Measurements from ENCODE around the gene UPF3A. TPM values are rescaled to one million over a fixed set of nuclear protein-coding genes. Genes with fewer than 3 reads are reported as not detected.

UPF3A gene
- total and polyA plus RNA-seq, 8 donors, result 32.3 to 193 (median 154) TPM

- intact Hi-C loops (cut with DNase I), result no loop called here
- TF ChIP-seq CTCF (IDR thresholded peaks at IDR 0.05), result no peak
- peaks cover 0 to 15% of the 10 kb centered on the region in 2 donors for H3K36me3 ChIP-seq
- H3K4me1 ChIP-seq, result peaks cover 0 to 10% of the 10 kb centered on the region in 2 donors
- no peak overlapping the region for H3K4me3 ChIP-seq
- H3K27ac ChIP-seq, result no peak overlapping the region
- no peak for ATAC-seq
- no peaks in the 10 kb centered on the region for H3K27me3 ChIP-seq
- no peaks in the 10 kb centered on the region for H3K9me3 ChIP-seq
- no peak for DNase-seq
These were observed 28.5 kb downstream of the UPF3A start for GRCh38 chr13:114309806-114310410.

GRCh38 chr13:114310956-114311355, 29.6 kb downstream of the UPF3A start:
- Histone ChIP-seq H3K4me3 (no peak overlapping the region), H3K4me1 (peaks cover 6 to 21% of the 10 kb centered on the region in 2 donors), H3K27ac (no peak overlapping the region), H3K36me3 (peaks cover 0 to 11% of the 10 kb centered on the region in 2 donors), H3K9me3 (no peaks in the 10 kb centered on the region), H3K27me3 (no peaks in the 10 kb centered on the region)
- no peak for ATAC-seq
- no peak for DNase-seq
- intact Hi-C loops (cut with DNase I), result no loop called here
- no peak for TF ChIP-seq CTCF (IDR thresholded peaks at IDR 0.05)

GRCh38 chr13:114311387-114311786, 30.0 kb downstream of the UPF3A start:
- no peak for TF ChIP-seq CTCF (IDR thresholded peaks at IDR 0.05)
- no peaks in the 10 kb centered on the region for H3K27me3 ChIP-seq
- no peak overlapping the region for H3K4me3 ChIP-seq
- peaks cover 9 to 25% of the 10 kb centered on the region in 2 donors for H3K4me1 ChIP-seq
- no peak for ATAC-seq
- intact Hi-C loops (cut with DNase I), result no loop called here
- H3K36me3 ChIP-seq, result peaks cover 0 to 7% of the 10 kb centered on the region in 2 donors
- no peak for DNase-seq
- H3K9me3 ChIP-seq, result no peaks in the 10 kb centered on the region
- H3K27ac ChIP-seq, result no peak overlapping the region

GRCh38 chr13:114311908-114312307, 30.5 kb downstream of the UPF3A start:
- no peaks in the 10 kb centered on the region for H3K27me3 ChIP-seq
- H3K9me3 ChIP-seq, result no peaks in the 10 kb centered on the region
- H3K4me3 ChIP-seq, result no peak overlapping the region
- ATAC-seq (no peak), DNase-seq (no peak)
- intact Hi-C loops (cut with DNase I), result no loop called here
- no peak for TF ChIP-seq CTCF (IDR thresholded peaks at IDR 0.05)
- no peak overlapping the region for H3K27ac ChIP-seq
- H3K4me1 ChIP-seq, result peaks cover 9 to 29% of the 10 kb centered on the region in 2 donors
- peaks cover 0 to 2% of the 10 kb centered on the region in 2 donors for H3K36me3 ChIP-seq

- Histone ChIP-seq H3K27me3 (no peaks in the 10 kb centered on the region), H3K27ac (peak overlapping the region; percentile 91 to 94)
- TF ChIP-seq CTCF (IDR thresholded peaks at IDR 0.05), result no peak
These were observed 31.9 kb downstream of the UPF3A start for GRCh38 chr13:114313061-114313860.

More at GRCh38 chr13:114313061-114313860, 31.9 kb downstream of the UPF3A start:
- H3K4me1 ChIP-seq, result peaks cover 9 to 39% of the 10 kb centered on the region in 2 donors
- H3K9me3 ChIP-seq, result no peaks in the 10 kb centered on the region
- H3K4me3 ChIP-seq, result peak overlapping the region; percentile 85 to 91
- no peaks in the 10 kb centered on the region for H3K36me3 ChIP-seq
- no peak for DNase-seq
- intact Hi-C loops (cut with DNase I), result no loop called here
- ATAC-seq, result no peak
